GM21360 (cell line): Measurements from ENCODE around the gene FAM107B.
"Not testable (repeated sequence)": the region's sequence is repeated elsewhere in the genome, so short reads cannot be mapped to it uniquely, and the experiment has no call there.

Experiments used
- ATAC-seq: cut with Tn5 transposase; IDR thresholded peaks from one replicate; pipeline ENCODE4 v1.9.1; 2021; ENCODE audit warnings: mild to moderate bottlenecking, moderate library complexity; ENCODE audit not compliant: unreplicated experiment

FAM107B gene

GRCh38 chr10:14604181-14605142, 170.2 kb downstream of the FAM107B start:
- peak; percentile 46 for ATAC-seq

GRCh38 chr10:14603534-14604102, 171.1 kb downstream of the FAM107B start:
- ATAC-seq: peak; percentile 9

- no peak for ATAC-seq
These were observed 171.7 kb downstream of the FAM107B start for GRCh38 chr10:14602807-14603533.

- ATAC-seq: peak; percentile 30
These were observed 172.6 kb downstream of the FAM107B start for GRCh38 chr10:14601872-14602725.

GRCh38 chr10:14601326-14601725, 173.4 kb downstream of the FAM107B start:
- no peak for ATAC-seq

GRCh38 chr10:14600065-14600464, 174.6 kb downstream of the FAM107B start:
- ATAC-seq: no peak

GRCh38 chr10:14598809-14599764, 175.6 kb downstream of the FAM107B start:
- no peak for ATAC-seq

GRCh38 chr10:14595526-14596182, 179.0 kb downstream of the FAM107B start:
- no peak for ATAC-seq

GRCh38 chr10:14594878-14595525, 179.7 kb downstream of the FAM107B start:
- no peak for ATAC-seq

- ATAC-seq: no peak
These were observed 180.9 kb downstream of the FAM107B start for GRCh38 chr10:14593806-14594205.

GRCh38 chr10:14592566-14592965, 182.1 kb downstream of the FAM107B start:
- ATAC-seq: no peak

- no peak for ATAC-seq
These were observed 182.7 kb downstream of the FAM107B start for GRCh38 chr10:14592026-14592425.

GRCh38 chr10:14588938-14589294, 185.8 kb downstream of the FAM107B start:
- not testable (repeated sequence) for ATAC-seq

GRCh38 chr10:14588084-14588937, 186.4 kb downstream of the FAM107B start:
- ATAC-seq: peak; percentile 71

- no peak for ATAC-seq
These were observed 187.1 kb downstream of the FAM107B start for GRCh38 chr10:14587540-14588083.

GRCh38 chr10:14586901-14587300, 187.8 kb downstream of the FAM107B start:
- no peak for ATAC-seq
